Adrenal gland (tissue), 12 donors: Measurements from ENCODE around the gene RNF2. TPM values are rescaled to one million over a fixed set of nuclear protein-coding genes. Genes with fewer than 3 reads are reported as not detected.

ENCODE experiments used
- DNase-seq, 7 donors: peaks; one replicate each; pipeline ENCODE4 v3.0.0-alpha.2; 2019 to 2020
- H3K27ac ChIP-seq, 5 donors: fragments of 200-600 bp; sonication (generic) in 4 of 5; 1 replicate in 3 of 5; 2 replicates in 2 of 5; pipeline versions ENCODE4 v1.5.1 to v1.8.0; 2016 to 2020; ENCODE audit warnings: mild to moderate bottlenecking in 1 of 5
- H3K27me3 ChIP-seq: fragments of 200-600 bp; 2 replicates; pipeline ENCODE4 v1.8.0; 2021
- H3K36me3 ChIP-seq, 2 donors: fragments of 200-600 bp; replicated peaks in 1 of 2; 1 replicate in 1 of 2; 2 replicates in 1 of 2; pipeline versions ENCODE4 v1.5.1 to v1.8.0; 2018 to 2022
- H3K4me1 ChIP-seq, 2 donors: fragments of 200-600 bp; replicated peaks in 1 of 2; 1 replicate in 1 of 2; 2 replicates in 1 of 2; pipeline versions ENCODE4 v1.5.1 to v1.8.0; 2018 to 2021
- H3K4me3 ChIP-seq, 4 donors: fragments of 200-600 bp; sonication (generic) in 3 of 4; one replicate each; pipeline ENCODE4 v1.5.1; 2016 to 2018
- H3K9me3 ChIP-seq, 3 donors: fragments of 200-600 bp; sonication (generic) in 1 of 3; replicated peaks in 1 of 3; 1 replicate in 2 of 3; 2 replicates in 1 of 3; pipeline versions ENCODE4 v1.5.1 to v1.8.0; 2016 to 2021
- POLR2A ChIP-seq, 2 donors: fragments of 450-650 bp; IDR thresholded peaks; one replicate each; pipeline ENCODE4 v1.6.1; 2017; ENCODE audit warnings: antibody characterized with exemption in 2 of 2, mild to moderate bottlenecking in 2 of 2, moderate library complexity in 1 of 2
- WGBS, 4 donors: extraction: QIAGEN DNeasy Blood & Tissue Kit in 2 of 4; methylation state at CpG; one replicate each; pipeline versions ENCODE4 v1.1.5 to v1.1.7; 2013 to 2017; 5-methylcytosine and 5-hydroxymethylcytosine counted together
- intact Hi-C, 2 donors: fragments of 100-400 bp; cut with DNase I; formaldehyde crosslinking; loops; one replicate each; pipeline versions ENCODE4 v1.14.1 to v1.15.0; 2022 to 2023
- polyA plus RNA-seq, 3 donors: library from polyadenylated mRNA; stranded (reverse); fragments of 200-250 nt in 2 of 3; fragments of 350-450 nt in 1 of 3; fragmentation: Illumina TruSeq in 1 of 3; extraction: RNeasy Lipid Tissue Mini Kit (QIAGEN cat#74804) in 1 of 3; gene quantifications; one replicate each; pipeline ENCODE4 v1.2.3, GENCODE V29; 2013 to 2014
- total RNA-seq, 9 donors: library from RNA; depleted of rRNA in 4 of 9; stranded (reverse); fragments of >200 nt in 4 of 9; fragments of 120-200 nt in 1 of 9; fragmentation: NEBNext Ultra II Directional in 1 of 9; extraction: Animal tissue kit (Norgen Biotek cat#: 25700) in 1 of 9; gene quantifications; one replicate each; pipeline versions ENCODE4 v1.1.0 to v1.2.4, GENCODE V29; 2013 to 2023
- TF ChIP-seq, protein P1 (sequence below), 6 experiments: fragments of 450-650 bp in 4 of 6; fragments of 200-600 bp in 2 of 6; sonication (generic) in 1 of 6; IDR thresholded peaks; 1 replicate in 5 of 6; 2 replicates in 1 of 6; pipeline versions ENCODE4 v1.5.1 to v1.8.0; 2016 to 2021; ENCODE audit warnings: antibody characterized with exemption in 6 of 6, mild to moderate bottlenecking in 2 of 6, moderate library complexity in 1 of 6
- donor health status: healthy with polysubstance abuse.
- donor health status: Bipolar disorder and iron deficiency.
- donor health status: DM: yes; HTN: yes; CAD: no.
- donor health status: DM: no; HTN: no; CAD: no.
- donor health status: DM: no; HTN: no; CAD: no.
- donor health status: DM: yes; HTN: yes; CAD: no.

The RNF2 gene
- total and polyA plus RNA-seq, 12 donors: 3.5 to 34.6 (median 18.0) TPM

DNA sequence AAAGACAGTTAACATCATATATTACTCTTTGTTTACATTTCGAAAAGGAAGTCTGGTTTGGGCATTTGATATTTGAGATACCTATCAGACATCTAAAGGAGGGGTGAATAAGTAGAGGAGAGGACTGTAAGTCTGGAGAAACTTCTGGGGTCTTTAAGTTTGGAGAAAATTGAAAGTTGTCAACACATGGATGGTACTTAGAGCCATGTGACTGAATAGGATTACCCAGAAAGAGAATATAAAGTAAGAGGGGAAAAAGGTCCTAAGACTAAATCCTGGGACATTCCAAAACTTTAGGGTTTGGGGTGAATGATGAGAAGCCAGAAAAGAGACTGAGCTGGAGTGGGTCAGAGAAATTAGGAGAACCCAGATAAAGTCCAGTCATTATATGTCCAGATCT, 10.1 kb upstream of the RNF2 start:
- H3K36me3 ChIP-seq: no peaks in the 10 kb centered on the region
- TF ChIP-seq, protein P1, sequence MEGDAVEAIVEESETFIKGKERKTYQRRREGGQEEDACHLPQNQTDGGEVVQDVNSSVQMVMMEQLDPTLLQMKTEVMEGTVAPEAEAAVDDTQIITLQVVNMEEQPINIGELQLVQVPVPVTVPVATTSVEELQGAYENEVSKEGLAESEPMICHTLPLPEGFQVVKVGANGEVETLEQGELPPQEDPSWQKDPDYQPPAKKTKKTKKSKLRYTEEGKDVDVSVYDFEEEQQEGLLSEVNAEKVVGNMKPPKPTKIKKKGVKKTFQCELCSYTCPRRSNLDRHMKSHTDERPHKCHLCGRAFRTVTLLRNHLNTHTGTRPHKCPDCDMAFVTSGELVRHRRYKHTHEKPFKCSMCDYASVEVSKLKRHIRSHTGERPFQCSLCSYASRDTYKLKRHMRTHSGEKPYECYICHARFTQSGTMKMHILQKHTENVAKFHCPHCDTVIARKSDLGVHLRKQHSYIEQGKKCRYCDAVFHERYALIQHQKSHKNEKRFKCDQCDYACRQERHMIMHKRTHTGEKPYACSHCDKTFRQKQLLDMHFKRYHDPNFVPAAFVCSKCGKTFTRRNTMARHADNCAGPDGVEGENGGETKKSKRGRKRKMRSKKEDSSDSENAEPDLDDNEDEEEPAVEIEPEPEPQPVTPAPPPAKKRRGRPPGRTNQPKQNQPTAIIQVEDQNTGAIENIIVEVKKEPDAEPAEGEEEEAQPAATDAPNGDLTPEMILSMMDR (IDR thresholded peaks at IDR 0.05): no peak
- no peak for TF ChIP-seq POLR2A (IDR thresholded peaks at IDR 0.05)
- 63 to 81% (median 73%) methylated on average over 1 of the region's 1 CpG for WGBS, 4 donors

GRCh38 chr1:185038813-185039376, 6.5 kb upstream of the RNF2 start:
- Histone ChIP-seq H3K27me3 (no peaks in the 10 kb centered on the region), H3K9me3 (no peaks in the 10 kb centered on the region), H3K4me3 (no peak overlapping the region), H3K36me3 (no peaks in the 10 kb centered on the region), H3K4me1 (no peaks in the 10 kb centered on the region), H3K27ac (no peak overlapping the region)
- DNase-seq: no peak
- TF ChIP-seq, protein P1 (IDR thresholded peaks at IDR 0.05): no peak
- TF ChIP-seq POLR2A (IDR thresholded peaks at IDR 0.05): no peak
- intact Hi-C loops: no loop called here
- 86 to 89% (median 86%) methylated on average over 7 of the region's 7 CpGs for WGBS, 4 donors

More for the DNA sequence above, 10.1 kb upstream of the RNF2 start:
- intact Hi-C loops: no loop called here
- Histone ChIP-seq H3K27ac (no peak overlapping the region), H3K4me3 (no peak overlapping the region), H3K4me1 (no peaks in the 10 kb centered on the region), H3K27me3 (no peaks in the 10 kb centered on the region), H3K9me3 (no peaks in the 10 kb centered on the region)
- no peak for DNase-seq

- Histone ChIP-seq H3K4me1 (peaks cover 0 to 6% of the 10 kb centered on the region in 2 donors), H3K9me3 (no peaks in the 10 kb centered on the region), H3K4me3 (no peak overlapping the region), H3K36me3 (no peaks in the 10 kb centered on the region), H3K27ac (no peak overlapping the region), H3K27me3 (no peaks in the 10 kb centered on the region)
- no peak for DNase-seq
- intact Hi-C loops: no loop called here
- 82 to 89% (median 85%) methylated on average over 4 of the region's 4 CpGs for WGBS, 4 donors
- TF ChIP-seq, protein P1 (IDR thresholded peaks at IDR 0.05): no peak
- TF ChIP-seq POLR2A (IDR thresholded peaks at IDR 0.05): no peak
Measured at GRCh38 chr1:185039726-185040407, 5.5 kb upstream of the RNF2 start.

DNA sequence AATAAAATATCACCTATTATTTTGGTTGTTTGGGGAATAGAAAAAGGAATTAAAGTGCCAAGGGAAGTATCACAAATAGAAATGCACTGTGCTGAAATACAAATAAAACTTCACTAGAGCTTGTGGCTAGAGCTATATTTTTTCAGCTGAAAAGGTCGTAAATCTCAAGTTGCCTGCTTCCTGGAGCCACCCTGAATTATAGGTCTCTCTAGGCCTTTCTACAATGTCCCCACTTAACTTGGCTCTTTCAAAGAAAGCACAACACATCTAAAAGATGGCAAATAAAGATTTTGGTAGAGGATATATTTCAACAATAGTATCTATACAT, 5.0 kb upstream of the RNF2 start:
- H3K27me3 ChIP-seq: no peaks in the 10 kb centered on the region
- no peak for DNase-seq
- intact Hi-C loops: no loop called here
- peaks cover 0 to 6% of the 10 kb centered on the region in 2 donors for H3K4me1 ChIP-seq
- H3K9me3 ChIP-seq: no peaks in the 10 kb centered on the region
- H3K4me3 ChIP-seq: no peak overlapping the region
- no peak overlapping the region for H3K27ac ChIP-seq
- H3K36me3 ChIP-seq: no peaks in the 10 kb centered on the region
- 65 to 78% (median 67%) methylated on average over 1 of the region's 1 CpG for WGBS, 4 donors
- TF ChIP-seq POLR2A (IDR thresholded peaks at IDR 0.05): no peak
- TF ChIP-seq, protein P1 (IDR thresholded peaks at IDR 0.05): no peak
